Large intestine (tissue), 3 donors: Measurements from ENCODE around the gene CCHCR1. TPM values are rescaled to one million over a fixed set of nuclear protein-coding genes. Genes with fewer than 3 reads are reported as not detected.

Experiments used
- DNase-seq, 2 donors: peaks; one replicate each; pipeline versions ENCODE4 v3.0.0 to v3.0.0-alpha.2; 2013
- H3K27ac ChIP-seq: one replicate; pipeline ENCODE4 v1.5.1; 2013; ENCODE audit warnings: low read length
- H3K27me3 ChIP-seq: 2 replicates; pipeline ENCODE4 v1.6.1; 2013; ENCODE audit warnings: low read length; ENCODE audit not compliant: control insufficient read depth, insufficient read depth
- H3K36me3 ChIP-seq: 2 replicates; pipeline ENCODE4 v1.6.1; 2013; ENCODE audit warnings: low read length; ENCODE audit not compliant: control insufficient read depth, insufficient read depth
- H3K4me1 ChIP-seq: one replicate; pipeline ENCODE4 v1.6.1; 2013; ENCODE audit warnings: low read length; ENCODE audit not compliant: control insufficient read depth, insufficient read depth
- H3K4me3 ChIP-seq: one replicate; pipeline ENCODE4 v1.5.1; 2013; ENCODE audit warnings: low read length
- H3K9me3 ChIP-seq: one replicate; pipeline ENCODE4 v1.6.1; 2013; ENCODE audit warnings: mild to moderate bottlenecking, low read depth, low read length, moderate library complexity; ENCODE audit not compliant: control insufficient read depth
- WGBS: methylation state at CpG from one replicate; pipeline ENCODE4 v1.1.5; 2013; ENCODE audit warnings: low lambda C conversion rate; ENCODE audit not compliant: insufficient coverage; 5-methylcytosine and 5-hydroxymethylcytosine counted together
- polyA plus RNA-seq: library from polyadenylated mRNA; unstranded; fragments of 120-200 nt; gene quantifications from one replicate; pipeline ENCODE4 v1.2.1, GENCODE V29; 2013

The CCHCR1 gene
- polyA plus RNA-seq, 1 donor: 17.4 TPM

GRCh38 chr6:31116661-31117385, 40.8 kb downstream of the CCHCR1 start:
- WGBS: no CpG with 5 or more reads among the region's 19 CpGs
- H3K36me3 ChIP-seq: no peaks in the 10 kb centered on the region
- H3K27me3 ChIP-seq: peaks cover 28% of the 10 kb centered on the region
- no peak overlapping the region for H3K4me3 ChIP-seq
- no peak overlapping the region for H3K27ac ChIP-seq
- no peaks in the 10 kb centered on the region for H3K9me3 ChIP-seq
- H3K4me1 ChIP-seq: no peaks in the 10 kb centered on the region
- no peak for DNase-seq

DNA sequence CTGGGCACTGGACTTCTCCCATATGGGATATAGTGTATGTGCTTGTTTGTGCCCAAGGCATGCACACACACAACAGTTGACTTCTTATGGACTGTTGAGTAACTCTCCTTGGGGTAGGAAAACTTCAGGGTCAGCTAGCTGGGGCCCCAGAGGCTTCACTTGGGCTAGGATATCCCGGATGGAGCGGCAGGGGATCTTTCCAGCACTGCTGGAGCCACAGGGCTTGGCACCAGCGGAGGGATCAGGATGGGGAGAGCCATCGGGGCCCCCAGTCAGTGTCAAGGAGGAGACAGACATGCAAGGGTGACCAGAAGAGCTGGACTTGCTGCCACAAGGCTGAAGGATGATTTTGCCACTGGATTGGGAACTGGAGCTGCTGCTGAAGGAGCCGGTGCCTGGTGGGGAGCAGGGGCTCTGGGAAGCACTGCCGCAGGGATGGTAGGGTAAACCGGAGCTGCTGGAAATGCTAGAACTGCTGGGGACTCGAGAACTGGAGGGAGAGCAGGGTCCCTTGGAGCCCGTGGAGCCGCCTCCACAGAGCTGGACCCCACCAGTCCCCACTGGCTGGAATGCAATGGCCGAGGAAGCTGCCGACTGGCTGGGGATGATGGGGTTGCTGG, 41.6 kb downstream of the CCHCR1 start:
- Histone ChIP-seq H3K9me3 (no peaks in the 10 kb centered on the region), H3K27me3 (peaks cover 36% of the 10 kb centered on the region), H3K4me1 (no peaks in the 10 kb centered on the region), H3K27ac (no peak overlapping the region), H3K36me3 (no peaks in the 10 kb centered on the region), H3K4me3 (no peak overlapping the region)
- no CpG with 5 or more reads among the region's 12 CpGs for WGBS
- DNase-seq: no peak

DNA sequence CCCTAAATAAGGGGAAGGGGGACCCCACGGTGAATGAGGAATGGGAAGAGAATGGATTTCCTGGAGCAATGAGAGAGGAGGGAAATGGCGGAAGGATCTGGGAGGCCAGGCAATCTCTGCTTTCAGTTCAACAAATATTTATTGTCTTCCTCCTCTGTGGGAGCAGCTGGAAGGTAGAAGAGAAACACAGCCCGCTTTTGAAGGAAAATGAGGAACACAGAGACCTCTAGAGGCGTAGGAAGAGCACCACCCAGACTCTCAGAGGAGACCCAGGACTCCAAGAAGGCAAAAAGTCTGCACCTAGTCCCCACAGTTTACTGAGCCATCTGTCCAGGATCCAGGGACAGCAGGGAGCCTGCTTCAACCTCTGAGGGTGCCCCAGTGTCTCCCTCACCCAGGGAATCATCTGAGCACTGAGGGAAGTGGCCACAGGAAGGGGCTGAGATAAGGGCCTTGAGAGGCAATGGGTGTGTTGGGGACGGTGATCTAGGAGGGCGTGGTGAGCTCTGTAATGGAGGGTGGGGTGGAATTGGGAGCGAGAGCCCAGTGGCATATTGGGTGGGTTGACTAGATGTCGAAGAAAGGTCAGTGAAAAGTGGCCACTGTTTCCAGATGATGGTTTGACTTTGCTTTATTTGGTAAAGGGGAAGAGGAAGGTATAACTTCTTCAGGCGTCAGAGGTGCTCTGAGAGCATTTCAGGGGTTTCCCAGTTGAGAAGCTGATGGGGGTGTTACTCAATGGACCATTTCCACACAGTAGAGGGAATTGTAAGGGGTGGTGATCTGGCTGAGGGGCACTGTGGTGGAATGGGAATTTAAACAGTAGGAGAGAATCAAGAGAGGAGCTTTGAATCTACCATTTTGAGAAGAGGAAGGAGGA, 42.4 kb downstream of the CCHCR1 start:
- H3K27me3 ChIP-seq: peaks cover 44% of the 10 kb centered on the region
- WGBS: 100% methylated on average over 1 of the region's 9 CpGs
- H3K27ac ChIP-seq: no peak overlapping the region
- H3K4me1 ChIP-seq: no peaks in the 10 kb centered on the region
- H3K36me3 ChIP-seq: no peaks in the 10 kb centered on the region
- H3K4me3 ChIP-seq: no peak overlapping the region
- H3K9me3 ChIP-seq: no peaks in the 10 kb centered on the region
- DNase-seq: no peak

GRCh38 chr6:31114541-31114878, 43.1 kb downstream of the CCHCR1 start, which contains the start of gene PSORS1C1:
Gene PSORS1C1, plus strand, starts transcription at chr6:31114800. Its CDS starts 14,833 bp downstream, at chr6:31129633.
- Histone ChIP-seq H3K27me3 (peaks cover 51% of the 10 kb centered on the region), H3K4me3 (no peak within 1 kb of the TSS), H3K36me3 (no peaks in the 10 kb centered on the region), H3K9me3 (no peaks in the 10 kb centered on the region), H3K27ac (no peak within 1 kb of the TSS), H3K4me1 (no peaks in the 10 kb centered on the region)
- DNase-seq: peak; percentile 31 to 55
- 33% methylated on average over 1 of the region's 3 CpGs for WGBS

- Histone ChIP-seq H3K27ac (no peak overlapping the region), H3K4me3 (no peak overlapping the region), H3K9me3 (no peaks in the 10 kb centered on the region), H3K27me3 (peaks cover 52% of the 10 kb centered on the region), H3K36me3 (no peaks in the 10 kb centered on the region), H3K4me1 (no peaks in the 10 kb centered on the region)
- no peak for DNase-seq
- WGBS: no CpG with 5 or more reads among the region's 7 CpGs
Measured at GRCh38 chr6:31113861-31114540, 43.6 kb downstream of the CCHCR1 start.

DNA sequence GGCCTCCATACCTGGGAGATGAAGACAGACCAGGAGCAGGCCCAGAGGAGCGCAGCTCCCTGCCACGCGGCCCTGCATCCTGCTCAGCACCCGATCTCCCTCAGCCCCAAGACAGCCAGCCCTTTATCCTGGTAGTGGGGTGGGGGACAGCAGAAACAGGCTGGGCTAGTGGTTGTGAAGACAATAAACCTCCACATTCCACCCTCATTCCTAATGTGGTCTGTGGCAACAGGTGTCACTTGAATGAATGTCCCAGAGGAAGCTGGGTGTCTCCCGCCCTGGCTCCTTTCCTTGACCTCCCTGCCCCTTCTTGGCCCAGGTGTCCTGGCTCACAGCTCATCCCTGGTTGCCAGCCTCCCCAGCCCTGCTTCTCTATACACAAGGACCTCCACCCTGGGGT, 45.1 kb downstream of the CCHCR1 start, which contains the start of gene C6orf15:
C6orf15 (minus strand) TSS at position 98 of the 400 bp plus-strand sequence; CDS start at position 78, 20 bp downstream.
- no peaks in the 10 kb centered on the region for H3K36me3 ChIP-seq
- no peak within 1 kb of the TSS for H3K4me3 ChIP-seq
- peaks cover 47% of the 10 kb centered on the region for H3K27me3 ChIP-seq
- no peak for DNase-seq
- no peaks in the 10 kb centered on the region for H3K4me1 ChIP-seq
- H3K27ac ChIP-seq: no peak within 1 kb of the TSS
- no CpG with 5 or more reads among the region's 5 CpGs for WGBS
- H3K9me3 ChIP-seq: no peaks in the 10 kb centered on the region

GRCh38 chr6:31111712-31112111, 45.9 kb downstream of the CCHCR1 start:
- WGBS: no CpG with 5 or more reads among the region's 13 CpGs
- Histone ChIP-seq H3K9me3 (no peaks in the 10 kb centered on the region), H3K4me3 (no peak overlapping the region), H3K27ac (no peak overlapping the region), H3K4me1 (no peaks in the 10 kb centered on the region), H3K36me3 (no peaks in the 10 kb centered on the region), H3K27me3 (peaks cover 39% of the 10 kb centered on the region)
- DNase-seq: no peak

GRCh38 chr6:31110825-31111582, 46.6 kb downstream of the CCHCR1 start:
- no peaks in the 10 kb centered on the region for H3K9me3 ChIP-seq
- H3K4me3 ChIP-seq: no peak overlapping the region
- WGBS: no CpG with 5 or more reads among the region's 11 CpGs
- H3K27ac ChIP-seq: no peak overlapping the region
- H3K36me3 ChIP-seq: no peaks in the 10 kb centered on the region
- H3K4me1 ChIP-seq: no peaks in the 10 kb centered on the region
- peaks cover 37% of the 10 kb centered on the region for H3K27me3 ChIP-seq
- DNase-seq: no peak

GRCh38 chr6:31107052-31107451, 50.5 kb downstream of the CCHCR1 start:
- no peak overlapping the region for H3K4me3 ChIP-seq
- DNase-seq: no peak
- H3K27me3 ChIP-seq: peaks cover 26% of the 10 kb centered on the region
- H3K36me3 ChIP-seq: no peaks in the 10 kb centered on the region
- no CpG with 5 or more reads among the region's 4 CpGs for WGBS
- no peaks in the 10 kb centered on the region for H3K4me1 ChIP-seq
- H3K27ac ChIP-seq: no peak overlapping the region
- H3K9me3 ChIP-seq: no peaks in the 10 kb centered on the region
